Stimulated activated CD4-positive, alpha-beta T cell treated with anti-CD3 and anti-CD28 coated beads, Interleukin-12 subunit alpha, Interleukin-12 subunit beta, amount 100 ng/mL, for 48 hours (primary cell): ENCODE data around the gene HECTD4.
"Not testable (repeated sequence)": the region's sequence is repeated elsewhere in the genome, so short reads cannot be mapped to it uniquely, and the experiment has no call there.

ENCODE experiments used
- DNase-seq, 3 donors: peaks; one replicate each; pipeline ENCODE4 v3.0.0-alpha.2; 2020; ENCODE audit warnings: low read depth in 2 of 3, low spot score in 1 of 3

Gene HECTD4

DNA sequence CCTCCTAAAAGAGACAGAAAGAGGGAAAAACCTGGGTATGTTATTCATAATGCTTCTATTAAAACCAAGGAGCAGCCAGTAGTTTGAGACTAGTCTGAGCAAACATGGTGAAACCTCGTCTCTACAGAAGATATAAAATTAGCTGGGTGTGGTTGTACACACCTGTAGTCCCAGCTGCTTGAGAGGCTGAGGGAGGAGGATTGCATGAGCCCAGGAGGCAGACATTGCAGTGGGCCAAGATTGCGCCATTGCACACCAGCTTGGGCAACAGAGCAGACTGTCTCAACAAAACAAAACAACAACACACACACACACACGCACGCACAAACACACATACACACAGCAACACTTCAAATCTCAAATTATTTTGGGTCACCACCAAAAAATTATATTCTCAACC lies 27.8 kb downstream of the HECTD4 start:
- DNase-seq = no peak

GRCh38 chr12:112353393-112353792 lies 28.8 kb downstream of the HECTD4 start:
- no peak for DNase-seq

- no peak for DNase-seq
These were observed 29.3 kb downstream of the HECTD4 start for GRCh38 chr12:112352921-112353320.

- no peak for DNase-seq
These were observed 31.3 kb downstream of the HECTD4 start for GRCh38 chr12:112350593-112351592.

GRCh38 chr12:112349431-112349830 lies 32.8 kb downstream of the HECTD4 start:
- no peak for DNase-seq

- DNase-seq = not testable (repeated sequence)
These were observed 33.3 kb downstream of the HECTD4 start for GRCh38 chr12:112348926-112349325.

- no peak for DNase-seq
These were observed 34.6 kb downstream of the HECTD4 start for GRCh38 chr12:112347581-112347982.

GRCh38 chr12:112346194-112346593 lies 36.0 kb downstream of the HECTD4 start:
- DNase-seq = no peak

- DNase-seq = no peak
These were observed 38.0 kb downstream of the HECTD4 start for GRCh38 chr12:112344220-112344619.

GRCh38 chr12:112342587-112342986 lies 39.6 kb downstream of the HECTD4 start:
- DNase-seq = no peak

GRCh38 chr12:112341046-112341825 lies 41.0 kb downstream of the HECTD4 start:
- no peak for DNase-seq

- DNase-seq = no peak
These were observed 42.0 kb downstream of the HECTD4 start for GRCh38 chr12:112340230-112340629.

GRCh38 chr12:112334999-112335398 lies 47.2 kb downstream of the HECTD4 start:
- DNase-seq = not testable (repeated sequence)

DNA sequence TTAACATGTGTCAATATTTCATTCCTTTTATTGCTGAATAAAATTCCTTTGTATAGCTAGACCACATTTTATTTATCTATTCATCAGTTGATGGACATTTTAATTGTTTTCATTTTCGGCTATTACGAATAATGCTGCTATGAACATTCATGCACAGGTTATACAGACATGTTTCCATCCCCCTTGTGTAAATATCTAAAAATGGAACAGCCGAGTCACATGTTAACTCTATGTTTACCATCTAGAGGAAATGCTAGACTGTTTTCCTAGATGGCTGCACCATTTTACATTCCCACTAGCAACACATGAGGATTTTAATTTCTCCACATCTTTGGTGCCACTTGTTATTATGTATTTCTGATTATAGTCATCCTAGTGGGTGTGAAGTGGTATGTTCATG lies 49.2 kb downstream of the HECTD4 start:
- no peak for DNase-seq

GRCh38 chr12:112331886-112332285 lies 50.3 kb downstream of the HECTD4 start:
- DNase-seq = no peak

GRCh38 chr12:112330706-112331105 lies 51.5 kb downstream of the HECTD4 start:
- no peak for DNase-seq

- DNase-seq = no peak
These were observed 53.6 kb downstream of the HECTD4 start for GRCh38 chr12:112328456-112329124.

DNA sequence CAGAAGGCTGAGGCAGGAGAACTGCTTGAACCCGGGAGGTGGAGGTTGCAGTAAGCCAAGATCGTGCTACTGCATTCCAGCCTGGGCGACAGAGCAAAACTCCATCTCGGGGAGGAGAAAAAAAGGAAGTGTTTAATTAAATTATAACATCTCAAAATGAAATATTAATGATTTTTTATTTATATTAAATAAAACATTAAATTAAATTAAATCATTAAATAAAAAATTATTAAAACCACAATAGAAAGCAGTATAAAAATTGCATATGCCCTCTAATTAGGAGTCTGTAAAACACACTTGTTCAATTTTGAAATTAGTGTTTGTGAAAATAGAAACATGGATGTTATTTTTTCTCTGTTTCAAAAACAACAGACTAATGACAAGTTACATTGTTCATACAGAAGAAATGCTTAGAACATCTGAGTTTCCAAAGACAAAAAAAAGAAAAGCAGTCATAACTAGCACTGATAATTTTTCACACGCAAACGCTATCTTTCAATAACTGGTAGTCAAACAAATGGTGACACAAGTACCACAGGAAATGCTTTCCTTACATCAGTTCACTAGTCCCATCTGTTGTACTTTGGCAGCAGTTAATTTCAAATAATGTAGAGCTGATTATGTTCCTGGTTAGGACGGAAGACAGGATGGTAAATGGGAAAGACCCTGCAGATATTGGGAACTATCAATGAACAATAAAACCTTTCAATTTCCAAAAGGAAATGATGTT lies 54.9 kb downstream of the HECTD4 start:
- no peak for DNase-seq

DNA sequence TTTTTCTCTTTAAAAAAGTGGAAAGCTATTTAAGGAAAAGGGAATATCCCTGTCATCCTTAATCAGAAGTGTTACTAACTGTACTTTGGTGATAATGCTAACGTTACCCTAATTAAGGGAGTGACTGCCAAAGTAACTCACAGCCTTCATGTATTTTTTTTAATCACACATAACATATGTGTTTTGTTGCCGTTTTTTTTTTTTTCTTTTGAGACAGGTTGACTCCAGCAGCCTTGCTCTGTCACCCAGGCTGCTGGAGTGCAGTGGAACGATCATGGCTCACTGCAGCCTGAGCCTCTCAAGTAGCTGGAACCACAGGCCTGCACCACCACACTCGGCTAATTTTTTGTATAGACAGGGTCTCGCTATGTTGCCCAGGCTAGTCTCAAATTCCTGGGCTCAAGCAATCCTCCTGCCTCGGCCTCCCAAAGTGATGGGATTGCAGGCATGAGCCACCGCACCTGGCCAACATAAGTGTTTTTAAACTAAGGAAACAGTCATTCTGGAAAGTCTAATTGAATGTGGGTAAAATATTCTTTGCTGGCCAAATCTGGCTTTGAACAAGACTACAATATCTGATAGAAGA lies 56.5 kb downstream of the HECTD4 start:
- no peak for DNase-seq

GRCh38 chr12:112325157-112325556 lies 57.1 kb downstream of the HECTD4 start:
- DNase-seq = no peak
